ENCODE results near the gene CYBA. TPM values are rescaled to one million over a fixed set of nuclear protein-coding genes. Genes with fewer than 3 reads are reported as not detected.
A peak's percentile ranks its signal among the peaks of the same experiment; 100 is the strongest.

The CYBA gene
- total and polyA plus RNA-seq, 2 of the 13 experiments (the other 11 are each of a cell fraction or from before 2014, with no cell fraction given): 196 to 250 TPM

DNA sequence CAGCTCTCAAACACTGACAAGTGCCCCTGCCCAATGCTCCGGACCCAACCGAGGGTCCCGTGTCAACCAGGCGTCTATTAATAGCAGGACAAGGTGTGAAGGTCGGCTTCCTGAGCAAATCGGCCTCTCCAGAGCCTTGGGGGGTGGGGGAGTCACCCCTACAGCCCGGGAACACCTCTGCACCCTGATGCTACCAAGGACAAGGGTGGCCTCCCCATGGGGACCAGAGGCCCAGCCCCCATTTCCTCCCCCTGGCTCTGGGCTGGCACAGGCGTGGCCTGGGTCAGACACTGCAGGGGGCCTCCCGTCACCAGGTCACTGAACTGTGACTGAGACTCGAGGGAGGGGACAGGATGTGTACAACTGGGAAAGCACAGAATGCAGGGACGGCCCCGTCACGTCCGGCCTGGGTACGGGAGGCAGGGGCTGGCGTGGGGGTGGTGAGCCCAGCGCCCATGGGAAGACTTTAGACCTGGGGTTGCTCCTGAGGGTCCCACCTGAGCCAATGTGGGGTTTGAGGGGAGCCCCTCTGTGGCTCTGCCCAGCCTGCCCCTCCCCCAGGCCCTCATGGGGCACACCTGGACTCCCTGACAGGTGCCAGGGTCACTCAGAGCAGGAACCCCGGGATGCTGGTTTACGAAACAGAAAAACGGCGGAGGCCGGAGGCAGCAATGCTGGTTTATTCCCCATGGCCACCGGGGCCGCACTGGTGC is 579 bp upstream of the CYBA start (continued):
- TF ChIP-seq, protein P1, sequence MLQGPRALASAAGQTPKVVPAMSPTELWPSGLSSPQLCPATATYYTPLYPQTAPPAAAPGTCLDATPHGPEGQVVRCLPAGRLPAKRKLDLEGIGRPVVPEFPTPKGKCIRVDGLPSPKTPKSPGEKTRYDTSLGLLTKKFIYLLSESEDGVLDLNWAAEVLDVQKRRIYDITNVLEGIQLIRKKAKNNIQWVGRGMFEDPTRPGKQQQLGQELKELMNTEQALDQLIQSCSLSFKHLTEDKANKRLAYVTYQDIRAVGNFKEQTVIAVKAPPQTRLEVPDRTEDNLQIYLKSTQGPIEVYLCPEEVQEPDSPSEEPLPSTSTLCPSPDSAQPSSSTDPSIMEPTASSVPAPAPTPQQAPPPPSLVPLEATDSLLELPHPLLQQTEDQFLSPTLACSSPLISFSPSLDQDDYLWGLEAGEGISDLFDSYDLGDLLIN (CRISPR knock-in tag; IDR thresholded peaks at IDR 0.05; ENCODE audit: borderline replicate concordance): peak; percentile 22; the same call in 1 of the 2 replicates
- TF ChIP-seq, protein P2, sequence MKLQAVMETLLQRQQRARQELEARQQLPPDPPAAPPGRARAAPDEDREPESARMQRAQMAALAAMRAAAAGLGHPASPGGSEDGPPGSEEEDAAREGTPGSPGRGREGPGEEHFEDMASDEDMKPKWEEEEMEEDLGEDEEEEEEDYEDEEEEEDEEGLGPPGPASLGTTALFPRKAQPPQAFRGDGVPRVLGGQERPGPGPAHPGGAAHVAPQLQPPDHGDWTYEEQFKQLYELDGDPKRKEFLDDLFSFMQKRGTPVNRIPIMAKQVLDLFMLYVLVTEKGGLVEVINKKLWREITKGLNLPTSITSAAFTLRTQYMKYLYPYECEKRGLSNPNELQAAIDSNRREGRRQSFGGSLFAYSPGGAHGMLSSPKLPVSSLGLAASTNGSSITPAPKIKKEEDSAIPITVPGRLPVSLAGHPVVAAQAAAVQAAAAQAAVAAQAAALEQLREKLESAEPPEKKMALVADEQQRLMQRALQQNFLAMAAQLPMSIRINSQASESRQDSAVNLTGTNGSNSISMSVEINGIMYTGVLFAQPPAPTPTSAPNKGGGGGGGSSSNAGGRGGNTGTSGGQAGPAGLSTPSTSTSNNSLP (IDR thresholded peaks at IDR 0.05; ENCODE audit: low read depth, low read length): no peak
- TF ChIP-seq ELF3 (CRISPR knock-in tag; IDR thresholded peaks at IDR 0.05): peak; percentile 85
- TF ChIP-seq, protein P3, sequence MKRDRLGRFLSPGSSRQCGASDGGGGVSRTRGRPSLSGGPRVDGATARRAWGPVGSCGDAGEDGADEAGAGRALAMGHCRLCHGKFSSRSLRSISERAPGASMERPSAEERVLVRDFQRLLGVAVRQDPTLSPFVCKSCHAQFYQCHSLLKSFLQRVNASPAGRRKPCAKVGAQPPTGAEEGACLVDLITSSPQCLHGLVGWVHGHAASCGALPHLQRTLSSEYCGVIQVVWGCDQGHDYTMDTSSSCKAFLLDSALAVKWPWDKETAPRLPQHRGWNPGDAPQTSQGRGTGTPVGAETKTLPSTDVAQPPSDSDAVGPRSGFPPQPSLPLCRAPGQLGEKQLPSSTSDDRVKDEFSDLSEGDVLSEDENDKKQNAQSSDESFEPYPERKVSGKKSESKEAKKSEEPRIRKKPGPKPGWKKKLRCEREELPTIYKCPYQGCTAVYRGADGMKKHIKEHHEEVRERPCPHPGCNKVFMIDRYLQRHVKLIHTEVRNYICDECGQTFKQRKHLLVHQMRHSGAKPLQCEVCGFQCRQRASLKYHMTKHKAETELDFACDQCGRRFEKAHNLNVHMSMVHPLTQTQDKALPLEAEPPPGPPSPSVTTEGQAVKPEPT (CRISPR knock-in tag; IDR thresholded peaks at IDR 0.05; ENCODE audit: low read depth): no peak
- peak; percentile 44; the same call in 1 of the 2 replicates for TF ChIP-seq PITX1 (CRISPR knock-in tag; IDR thresholded peaks at IDR 0.05)
- peak; percentile 8; the same call in 1 of the 2 replicates for TF ChIP-seq ZNF557 (CRISPR knock-in tag; IDR thresholded peaks at IDR 0.05)
- TF ChIP-seq HNF4G (IDR thresholded peaks at IDR 0.05; ENCODE audit: borderline replicate concordance, low read depth, low read length): peak; percentile 51
- TF ChIP-seq HNF4G (CRISPR knock-in tag; IDR thresholded peaks at IDR 0.05; ENCODE audit: borderline replicate concordance, low read depth): peak; percentile 92
- TF ChIP-seq MTA3 (CRISPR knock-in tag; IDR thresholded peaks at IDR 0.05): no peak
- no peak for TF ChIP-seq TCF7L2 (IDR thresholded peaks at IDR 0.05; ENCODE audit: low read depth, low read length)
- TF ChIP-seq, protein P4, sequence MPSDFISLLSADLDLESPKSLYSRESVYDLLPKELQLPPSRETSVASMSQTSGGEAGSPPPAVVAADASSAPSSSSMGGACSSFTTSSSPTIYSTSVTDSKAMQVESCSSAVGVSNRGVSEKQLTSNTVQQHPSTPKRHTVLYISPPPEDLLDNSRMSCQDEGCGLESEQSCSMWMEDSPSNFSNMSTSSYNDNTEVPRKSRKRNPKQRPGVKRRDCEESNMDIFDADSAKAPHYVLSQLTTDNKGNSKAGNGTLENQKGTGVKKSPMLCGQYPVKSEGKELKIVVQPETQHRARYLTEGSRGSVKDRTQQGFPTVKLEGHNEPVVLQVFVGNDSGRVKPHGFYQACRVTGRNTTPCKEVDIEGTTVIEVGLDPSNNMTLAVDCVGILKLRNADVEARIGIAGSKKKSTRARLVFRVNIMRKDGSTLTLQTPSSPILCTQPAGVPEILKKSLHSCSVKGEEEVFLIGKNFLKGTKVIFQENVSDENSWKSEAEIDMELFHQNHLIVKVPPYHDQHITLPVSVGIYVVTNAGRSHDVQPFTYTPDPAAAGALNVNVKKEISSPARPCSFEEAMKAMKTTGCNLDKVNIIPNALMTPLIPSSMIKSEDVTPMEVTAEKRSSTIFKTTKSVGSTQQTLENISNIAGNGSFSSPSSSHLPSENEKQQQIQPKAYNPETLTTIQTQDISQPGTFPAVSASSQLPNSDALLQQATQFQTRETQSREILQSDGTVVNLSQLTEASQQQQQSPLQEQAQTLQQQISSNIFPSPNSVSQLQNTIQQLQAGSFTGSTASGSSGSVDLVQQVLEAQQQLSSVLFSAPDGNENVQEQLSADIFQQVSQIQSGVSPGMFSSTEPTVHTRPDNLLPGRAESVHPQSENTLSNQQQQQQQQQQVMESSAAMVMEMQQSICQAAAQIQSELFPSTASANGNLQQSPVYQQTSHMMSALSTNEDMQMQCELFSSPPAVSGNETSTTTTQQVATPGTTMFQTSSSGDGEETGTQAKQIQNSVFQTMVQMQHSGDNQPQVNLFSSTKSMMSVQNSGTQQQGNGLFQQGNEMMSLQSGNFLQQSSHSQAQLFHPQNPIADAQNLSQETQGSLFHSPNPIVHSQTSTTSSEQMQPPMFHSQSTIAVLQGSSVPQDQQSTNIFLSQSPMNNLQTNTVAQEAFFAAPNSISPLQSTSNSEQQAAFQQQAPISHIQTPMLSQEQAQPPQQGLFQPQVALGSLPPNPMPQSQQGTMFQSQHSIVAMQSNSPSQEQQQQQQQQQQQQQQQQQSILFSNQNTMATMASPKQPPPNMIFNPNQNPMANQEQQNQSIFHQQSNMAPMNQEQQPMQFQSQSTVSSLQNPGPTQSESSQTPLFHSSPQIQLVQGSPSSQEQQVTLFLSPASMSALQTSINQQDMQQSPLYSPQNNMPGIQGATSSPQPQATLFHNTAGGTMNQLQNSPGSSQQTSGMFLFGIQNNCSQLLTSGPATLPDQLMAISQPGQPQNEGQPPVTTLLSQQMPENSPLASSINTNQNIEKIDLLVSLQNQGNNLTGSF (CRISPR knock-in tag; IDR thresholded peaks at IDR 0.05): no peak
- TF ChIP-seq NCOA1 (CRISPR knock-in tag; IDR thresholded peaks at IDR 0.05): peak; percentile 9; the same call in 1 of the 2 replicates
- TF ChIP-seq, protein P5, sequence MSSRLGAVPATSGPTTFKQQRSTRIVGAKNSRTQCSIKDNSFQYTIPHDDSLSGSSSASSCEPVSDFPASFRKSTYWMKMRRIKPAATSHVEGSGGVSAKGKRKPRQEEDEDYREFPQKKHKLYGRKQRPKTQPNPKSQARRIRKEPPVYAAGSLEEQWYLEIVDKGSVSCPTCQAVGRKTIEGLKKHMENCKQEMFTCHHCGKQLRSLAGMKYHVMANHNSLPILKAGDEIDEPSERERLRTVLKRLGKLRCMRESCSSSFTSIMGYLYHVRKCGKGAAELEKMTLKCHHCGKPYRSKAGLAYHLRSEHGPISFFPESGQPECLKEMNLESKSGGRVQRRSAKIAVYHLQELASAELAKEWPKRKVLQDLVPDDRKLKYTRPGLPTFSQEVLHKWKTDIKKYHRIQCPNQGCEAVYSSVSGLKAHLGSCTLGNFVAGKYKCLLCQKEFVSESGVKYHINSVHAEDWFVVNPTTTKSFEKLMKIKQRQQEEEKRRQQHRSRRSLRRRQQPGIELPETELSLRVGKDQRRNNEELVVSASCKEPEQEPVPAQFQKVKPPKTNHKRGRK (CRISPR knock-in tag; IDR thresholded peaks at IDR 0.05): 0 out of 2 replicates have a peak, but pooled peaks have one; percentile 45
- TF ChIP-seq, protein P6, sequence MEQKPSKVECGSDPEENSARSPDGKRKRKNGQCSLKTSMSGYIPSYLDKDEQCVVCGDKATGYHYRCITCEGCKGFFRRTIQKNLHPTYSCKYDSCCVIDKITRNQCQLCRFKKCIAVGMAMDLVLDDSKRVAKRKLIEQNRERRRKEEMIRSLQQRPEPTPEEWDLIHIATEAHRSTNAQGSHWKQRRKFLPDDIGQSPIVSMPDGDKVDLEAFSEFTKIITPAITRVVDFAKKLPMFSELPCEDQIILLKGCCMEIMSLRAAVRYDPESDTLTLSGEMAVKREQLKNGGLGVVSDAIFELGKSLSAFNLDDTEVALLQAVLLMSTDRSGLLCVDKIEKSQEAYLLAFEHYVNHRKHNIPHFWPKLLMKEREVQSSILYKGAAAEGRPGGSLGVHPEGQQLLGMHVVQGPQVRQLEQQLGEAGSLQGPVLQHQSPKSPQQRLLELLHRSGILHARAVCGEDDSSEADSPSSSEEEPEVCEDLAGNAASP (CRISPR knock-in tag; IDR thresholded peaks at IDR 0.05; ENCODE audit: borderline replicate concordance): peak; percentile 89
- peak; percentile 96 for TF ChIP-seq ARHGAP35 (CRISPR knock-in tag; IDR thresholded peaks at IDR 0.05; ENCODE audit: borderline replicate concordance)
